IPS DF 6.9 (cell line): Measurements from ENCODE around the gene PLXDC1.

Experiments
- DNase-seq: peaks from one replicate; pipeline ENCODE4 v3.0.0-alpha.2; 2013; ENCODE audit warnings: low read depth, low spot score
- H3K27ac ChIP-seq: one replicate; pipeline ENCODE4 v1.5.1; 2013; ENCODE audit warnings: low read length, control low read depth
- H3K27me3 ChIP-seq: 2 replicates; pipeline ENCODE4 v1.6.1; 2013; ENCODE audit warnings: mild to moderate bottlenecking, low read length; ENCODE audit not compliant: control insufficient read depth, insufficient read depth
- H3K36me3 ChIP-seq: 2 replicates; pipeline ENCODE4 v1.6.1; 2013; ENCODE audit warnings: low read length; ENCODE audit not compliant: control insufficient read depth, insufficient read depth
- H3K4me1 ChIP-seq: 2 replicates; pipeline ENCODE4 v1.6.1; 2013; ENCODE audit warnings: low read length; ENCODE audit not compliant: control insufficient read depth, insufficient read depth
- H3K4me3 ChIP-seq: 2 replicates; pipeline ENCODE4 v1.5.1; 2013; ENCODE audit warnings: mild to moderate bottlenecking, low read length
- H3K9me3 ChIP-seq: 2 replicates; pipeline ENCODE4 v1.6.1; 2013; ENCODE audit warnings: low read length, inconsistent platforms; ENCODE audit not compliant: control insufficient read depth, insufficient read depth
- WGBS: extraction: QIAGEN DNeasy Blood & Tissue Kit; methylation state at CpG from one replicate; pipeline ENCODE4 v1.1.7; 2013; ENCODE audit warnings: mixed read lengths, missing lambda C conversion rate; ENCODE audit not compliant: insufficient read length, insufficient coverage; 5-methylcytosine and 5-hydroxymethylcytosine counted together

PLXDC1 gene

DNA sequence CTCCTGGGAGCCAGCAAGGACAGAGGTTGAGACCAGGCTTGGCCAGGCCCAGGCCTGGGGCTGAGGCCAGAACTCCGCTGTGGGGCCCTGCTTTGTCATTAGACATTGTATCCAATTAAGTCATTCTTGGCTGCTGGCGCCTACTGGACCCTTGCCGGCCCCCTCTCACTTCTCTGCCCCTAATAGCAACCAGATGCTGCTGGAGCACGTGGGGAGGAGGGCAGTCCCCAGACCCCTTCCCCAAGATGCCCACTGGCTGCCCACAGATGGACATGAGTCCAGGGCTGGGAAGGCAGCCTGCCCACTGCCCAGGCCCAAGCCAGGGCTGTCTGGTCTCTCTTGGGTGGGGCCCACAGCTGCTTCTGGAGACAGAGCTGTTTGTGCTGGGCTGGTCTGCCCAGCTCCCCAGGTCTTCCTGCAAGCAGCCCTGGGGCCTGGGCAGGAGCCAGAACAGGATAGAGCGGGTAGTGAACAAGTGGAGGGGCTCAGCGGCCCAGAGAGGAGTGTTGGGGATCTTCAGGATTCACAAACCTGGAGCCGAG lies 7.8 kb downstream of the PLXDC1 start:
- no peaks in the 10 kb centered on the region for H3K36me3 ChIP-seq
- H3K4me1 ChIP-seq = no peaks in the 10 kb centered on the region
- no peak overlapping the region for H3K27ac ChIP-seq
- no peak for DNase-seq
- H3K4me3 ChIP-seq = no peak overlapping the region
- WGBS = no CpG with 5 or more reads among the region's 7 CpGs
- H3K9me3 ChIP-seq = no peaks in the 10 kb centered on the region
- H3K27me3 ChIP-seq = no peaks in the 10 kb centered on the region

DNA sequence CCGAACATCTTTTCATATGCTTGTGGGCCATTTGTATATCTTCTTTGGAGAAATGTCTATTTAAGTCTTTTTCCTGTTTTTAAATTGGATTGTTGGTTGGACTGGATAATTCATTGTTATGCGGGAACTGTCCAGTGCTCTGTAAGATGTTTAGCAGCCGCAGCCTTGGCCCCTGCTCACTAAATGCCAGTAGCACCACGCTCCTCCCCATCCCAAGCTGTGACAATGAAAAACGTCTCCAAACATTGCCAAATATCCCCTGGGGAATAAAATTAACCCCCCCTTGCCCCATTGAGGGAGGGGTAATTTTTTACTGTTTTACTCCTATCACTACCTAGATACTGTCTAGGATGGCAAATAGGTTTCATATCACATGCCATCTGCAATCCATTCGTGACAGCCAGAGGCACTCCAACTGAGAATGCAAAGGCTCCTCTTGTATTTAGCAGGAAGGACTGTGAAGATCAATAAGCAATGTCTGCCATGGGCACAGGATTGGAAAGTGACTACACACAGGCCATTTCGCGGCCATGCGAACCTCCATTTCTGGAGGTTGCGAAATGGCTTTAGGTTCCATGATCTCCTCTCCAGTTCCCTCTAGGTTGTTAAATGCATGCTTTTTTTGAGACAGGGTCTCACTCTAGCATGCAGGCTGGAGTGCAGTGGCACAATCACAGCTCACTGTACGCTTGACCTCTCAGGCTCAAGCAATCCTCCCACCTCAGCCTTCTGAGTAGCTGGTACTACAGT lies 9.3 kb downstream of the PLXDC1 start:
- no peak for DNase-seq
- H3K27me3 ChIP-seq = no peaks in the 10 kb centered on the region
- no peaks in the 10 kb centered on the region for H3K9me3 ChIP-seq
- WGBS = no CpG with 5 or more reads among the region's 11 CpGs
- H3K27ac ChIP-seq = no peak overlapping the region
- H3K4me1 ChIP-seq = no peaks in the 10 kb centered on the region
- no peaks in the 10 kb centered on the region for H3K36me3 ChIP-seq
- no peak overlapping the region for H3K4me3 ChIP-seq

DNA sequence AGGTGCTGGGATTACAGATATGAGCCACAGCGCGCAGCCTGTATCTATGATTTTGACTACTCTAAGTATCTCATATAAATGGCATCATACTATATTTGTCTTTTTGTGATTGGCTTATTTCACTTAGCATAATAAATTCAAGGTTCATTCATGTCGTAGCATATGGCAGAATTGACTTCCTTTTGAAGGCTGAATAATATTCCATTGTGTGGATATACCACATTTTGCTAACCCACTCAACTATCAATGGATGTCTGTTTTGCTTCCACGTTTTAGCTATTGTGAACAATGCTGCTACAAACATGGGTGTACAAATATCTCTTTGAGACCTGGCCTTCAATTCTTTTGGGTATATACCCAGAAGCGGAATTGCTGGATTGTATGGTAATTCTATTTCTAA lies 10.1 kb downstream of the PLXDC1 start:
- H3K4me1 ChIP-seq = no peaks in the 10 kb centered on the region
- H3K27me3 ChIP-seq = no peaks in the 10 kb centered on the region
- no peak overlapping the region for H3K27ac ChIP-seq
- H3K36me3 ChIP-seq = no peaks in the 10 kb centered on the region
- no peak overlapping the region for H3K4me3 ChIP-seq
- no CpG with 5 or more reads among the region's 5 CpGs for WGBS
- no peak for DNase-seq
- no peaks in the 10 kb centered on the region for H3K9me3 ChIP-seq

DNA sequence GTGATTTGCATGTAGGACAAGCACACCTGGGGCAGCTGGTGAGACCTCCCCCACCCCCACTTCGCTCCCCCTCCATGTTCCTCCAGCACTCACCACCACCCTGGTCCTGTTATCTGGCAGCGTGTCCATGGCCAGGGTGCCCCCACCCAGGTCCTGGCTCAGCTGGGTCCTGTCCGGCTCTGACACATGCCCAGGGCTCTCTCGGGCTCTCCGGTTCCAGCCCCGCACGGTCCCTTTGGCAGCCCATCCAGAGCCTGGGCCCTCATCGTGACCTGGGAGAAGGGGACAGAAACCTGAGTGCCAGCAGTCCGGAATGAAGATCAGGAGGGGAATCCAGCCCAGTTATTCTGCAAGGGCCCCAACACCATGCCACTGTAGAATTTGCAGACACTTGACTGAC lies 11.9 kb downstream of the PLXDC1 start:
- H3K27ac ChIP-seq = no peak overlapping the region
- no peak overlapping the region for H3K4me3 ChIP-seq
- H3K4me1 ChIP-seq = no peaks in the 10 kb centered on the region
- no peak for DNase-seq
- no peaks in the 10 kb centered on the region for H3K36me3 ChIP-seq
- no CpG with 5 or more reads among the region's 9 CpGs for WGBS
- no peaks in the 10 kb centered on the region for H3K9me3 ChIP-seq
- no peaks in the 10 kb centered on the region for H3K27me3 ChIP-seq

DNA sequence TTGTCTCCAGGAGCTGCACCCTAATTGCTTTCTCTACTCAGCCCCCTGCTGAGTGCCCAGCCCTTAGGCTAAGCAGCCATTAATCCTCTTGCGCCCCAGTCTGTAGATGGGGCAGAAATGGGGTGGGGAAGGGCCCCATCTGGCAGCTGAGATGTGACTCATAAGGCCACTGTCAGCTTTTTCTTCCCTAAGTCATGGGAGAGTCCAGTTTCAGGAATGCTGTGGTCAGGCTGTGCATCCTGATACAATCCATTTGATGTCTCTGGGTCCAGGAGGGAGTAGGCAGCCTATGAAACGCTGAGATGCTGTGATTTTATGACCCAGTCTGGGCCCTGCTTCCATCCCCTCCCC lies 12.3 kb downstream of the PLXDC1 start:
- Histone ChIP-seq H3K9me3 (no peaks in the 10 kb centered on the region), H3K27ac (no peak overlapping the region), H3K4me1 (no peaks in the 10 kb centered on the region), H3K36me3 (no peaks in the 10 kb centered on the region), H3K4me3 (no peak overlapping the region), H3K27me3 (no peaks in the 10 kb centered on the region)
- no peak for DNase-seq
- no CpG with 5 or more reads among the region's 2 CpGs for WGBS

DNA sequence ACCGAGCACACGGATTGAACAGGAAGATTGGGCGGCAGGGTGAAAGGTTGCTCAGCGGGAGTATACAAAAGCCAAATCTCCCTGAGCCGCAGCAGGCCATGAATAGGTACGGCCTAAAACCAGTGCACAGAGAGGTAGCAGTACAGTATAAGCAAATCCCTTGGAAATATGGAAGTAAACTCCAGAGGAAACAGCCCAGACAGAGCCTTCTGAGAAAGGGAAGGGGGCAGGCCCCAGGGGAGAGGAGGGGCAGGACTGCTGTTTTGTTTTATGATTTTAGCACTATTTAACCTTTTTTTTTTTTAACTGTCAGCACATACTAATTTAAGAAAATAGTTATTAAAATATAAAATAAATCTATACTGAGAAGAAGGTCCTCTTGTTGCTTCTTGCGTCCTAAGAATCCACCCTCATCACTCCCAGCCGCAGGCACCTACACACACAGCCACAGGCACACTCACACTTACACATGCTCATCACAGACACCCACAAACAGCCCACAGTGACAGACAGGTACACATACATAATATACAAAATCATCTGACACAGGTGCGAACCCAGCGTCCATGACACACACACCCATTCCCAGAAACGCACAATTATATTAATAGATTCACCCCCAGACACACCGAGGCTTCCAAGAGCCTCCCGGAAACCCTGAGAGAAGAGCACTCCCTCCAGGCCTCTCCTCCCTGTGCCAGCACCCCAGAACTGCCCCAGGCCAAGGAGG lies 12.8 kb downstream of the PLXDC1 start:
- H3K36me3 ChIP-seq = no peaks in the 10 kb centered on the region
- H3K9me3 ChIP-seq = no peaks in the 10 kb centered on the region
- no peak overlapping the region for H3K4me3 ChIP-seq
- no peaks in the 10 kb centered on the region for H3K27me3 ChIP-seq
- no peak for DNase-seq
- H3K4me1 ChIP-seq = no peaks in the 10 kb centered on the region
- WGBS = no CpG with 5 or more reads among the region's 13 CpGs
- H3K27ac ChIP-seq = no peak overlapping the region

DNA sequence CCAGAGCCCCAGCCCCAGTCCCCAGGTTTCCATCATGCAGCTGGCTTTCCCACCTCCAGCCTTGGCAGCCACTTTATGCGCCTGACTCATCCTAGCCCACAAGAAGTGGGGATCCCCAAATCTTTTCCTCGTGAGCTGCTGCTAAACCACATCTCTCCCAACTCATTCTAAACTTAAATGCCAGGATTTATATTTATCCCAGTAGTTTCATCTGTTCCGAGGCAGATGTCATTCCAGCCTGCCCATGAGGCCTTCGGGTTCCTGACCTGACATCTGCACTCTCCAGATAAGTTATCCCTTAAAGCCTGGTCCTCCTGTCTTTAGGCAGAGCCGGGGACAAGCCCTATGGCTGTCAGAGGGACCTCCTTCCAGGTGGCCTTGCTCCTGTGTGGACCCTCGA lies 16.6 kb downstream of the PLXDC1 start:
- no peak overlapping the region for H3K4me3 ChIP-seq
- no peaks in the 10 kb centered on the region for H3K27me3 ChIP-seq
- no peak overlapping the region for H3K27ac ChIP-seq
- H3K9me3 ChIP-seq = no peaks in the 10 kb centered on the region
- H3K36me3 ChIP-seq = no peaks in the 10 kb centered on the region
- no CpG with 5 or more reads among the region's 6 CpGs for WGBS
- no peaks in the 10 kb centered on the region for H3K4me1 ChIP-seq
- DNase-seq = no peak

DNA sequence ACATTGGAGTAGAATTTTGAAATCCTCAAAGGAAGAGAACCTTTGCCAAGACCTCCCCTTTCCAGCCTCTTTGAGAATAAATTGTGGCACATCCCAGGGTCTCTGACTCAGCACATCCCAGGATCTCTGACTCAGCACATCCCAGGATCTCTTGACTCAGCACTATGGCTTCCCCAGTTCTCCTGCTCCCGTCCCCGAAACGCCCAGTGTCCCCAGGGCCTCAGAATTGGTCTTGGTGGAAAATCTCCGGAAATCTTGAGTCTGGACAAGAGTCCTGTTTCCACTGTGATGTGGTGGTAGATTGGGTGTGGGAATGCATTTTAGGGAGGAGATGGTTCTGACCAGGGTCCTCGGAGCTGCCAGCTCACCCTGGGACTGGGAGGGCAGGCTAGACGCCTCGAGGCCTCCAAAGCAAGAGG lies 19.2 kb downstream of the PLXDC1 start:
- Histone ChIP-seq H3K27ac (no peak overlapping the region), H3K4me1 (no peaks in the 10 kb centered on the region), H3K9me3 (no peaks in the 10 kb centered on the region), H3K4me3 (no peak overlapping the region), H3K36me3 (no peaks in the 10 kb centered on the region), H3K27me3 (no peaks in the 10 kb centered on the region)
- DNase-seq = no peak
- no CpG with 5 or more reads among the region's 7 CpGs for WGBS

DNA sequence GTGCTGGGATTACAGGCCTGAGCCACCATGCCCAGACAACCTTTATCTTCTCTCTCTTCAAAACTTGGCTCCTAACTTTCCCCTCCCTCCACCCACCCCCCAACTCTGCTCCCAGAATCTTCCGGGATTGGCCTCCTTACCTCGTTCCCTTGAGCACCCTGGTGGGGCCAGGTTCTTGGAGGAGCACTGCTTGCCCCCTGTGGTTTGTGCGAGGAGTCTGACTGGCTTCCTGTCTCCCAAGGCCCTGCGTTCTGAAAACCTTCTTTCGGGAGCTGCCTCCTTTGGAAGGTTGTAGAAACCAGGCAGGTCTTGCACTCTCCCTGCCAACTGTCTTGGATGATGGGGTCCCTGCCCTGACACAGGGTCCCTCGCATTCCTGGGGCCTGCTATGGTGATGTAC lies 19.8 kb downstream of the PLXDC1 start:
- DNase-seq = no peak
- Histone ChIP-seq H3K4me1 (no peaks in the 10 kb centered on the region), H3K9me3 (no peaks in the 10 kb centered on the region), H3K27me3 (no peaks in the 10 kb centered on the region), H3K4me3 (no peak overlapping the region), H3K27ac (no peak overlapping the region), H3K36me3 (no peaks in the 10 kb centered on the region)
- WGBS = no CpG with 5 or more reads among the region's 6 CpGs

DNA sequence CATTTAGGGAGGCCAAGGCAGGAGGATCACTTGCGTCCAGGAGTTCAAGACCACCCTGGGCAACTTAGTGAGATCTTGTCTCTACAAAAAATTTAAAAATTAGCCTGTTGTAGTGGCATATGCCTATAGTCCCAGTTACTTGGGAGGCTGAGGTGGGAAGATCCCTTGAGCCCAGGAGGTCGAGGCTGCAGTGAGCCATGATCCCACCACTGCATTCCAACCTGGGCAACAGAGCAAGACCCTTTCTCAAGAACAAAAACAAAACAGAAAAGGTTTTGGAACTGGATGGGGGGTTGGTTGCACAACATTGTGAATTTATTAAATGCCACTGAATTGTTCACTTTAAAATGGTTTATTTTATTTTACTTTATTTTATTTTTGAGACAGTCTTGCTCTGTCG lies 21.2 kb downstream of the PLXDC1 start:
- WGBS = no CpG with 5 or more reads among the region's 3 CpGs
- H3K27ac ChIP-seq = no peak overlapping the region
- no peaks in the 10 kb centered on the region for H3K36me3 ChIP-seq
- H3K4me1 ChIP-seq = no peaks in the 10 kb centered on the region
- H3K27me3 ChIP-seq = no peaks in the 10 kb centered on the region
- DNase-seq = no peak
- no peaks in the 10 kb centered on the region for H3K9me3 ChIP-seq
- no peak overlapping the region for H3K4me3 ChIP-seq
